MM.1S (cell line): ENCODE results near the gene CPB2.

Source experiments
- DNase-seq: peaks from one replicate; pipeline ENCODE4 v3.0.0-alpha.2; 2015
- H2AFZ ChIP-seq: fragments of 300-600 bp; sonication (generic); 2 replicates; pipeline ENCODE4 v1.6.0; 2016; ENCODE audit warnings: antibody characterized with exemption, low read length
- H3F3A ChIP-seq: fragments of 300-600 bp; sonication (generic); 2 replicates; pipeline ENCODE4 v1.6.1; 2016; ENCODE audit warnings: mild to moderate bottlenecking, antibody characterized with exemption, low read length, moderate library complexity, mixed read lengths; ENCODE audit not compliant: insufficient read depth
- H3K27ac ChIP-seq: fragments of 300-600 bp; sonication (generic); 2 replicates; pipeline ENCODE4 v1.5.1; 2016; ENCODE audit warnings: mild to moderate bottlenecking, low read length
- H3K27me3 ChIP-seq: fragments of 300-600 bp; sonication (generic); replicated peaks from 2 replicates; pipeline ENCODE4 v1.6.0; 2016; ENCODE audit warnings: low read length; ENCODE audit not compliant: insufficient read depth
- H3K36me3 ChIP-seq: fragments of 300-600 bp; sonication (generic); replicated peaks from 2 replicates; pipeline ENCODE4 v1.6.1; 2016; ENCODE audit warnings: mild to moderate bottlenecking, low read length, mixed read lengths; ENCODE audit not compliant: insufficient read depth
- H3K4me1 ChIP-seq: fragments of 300-600 bp; sonication (generic); 2 replicates; pipeline ENCODE4 v1.6.1; 2016; ENCODE audit warnings: low read length, mixed read lengths
- H3K4me2 ChIP-seq: fragments of 300-600 bp; sonication (generic); 2 replicates; pipeline ENCODE4 v1.6.0; 2016; ENCODE audit warnings: low read depth, low read length
- H3K4me3 ChIP-seq: fragments of 300-600 bp; sonication (generic); 2 replicates; pipeline ENCODE4 v1.5.1; 2016; ENCODE audit warnings: low read length, mixed read lengths
- H3K79me2 ChIP-seq: fragments of 300-600 bp; sonication (generic); 2 replicates; pipeline ENCODE4 v1.6.1; 2016; ENCODE audit warnings: mixed run types, low read length, mixed read lengths
- H3K9ac ChIP-seq: fragments of 300-600 bp; sonication (generic); 2 replicates; pipeline ENCODE4 v1.6.1; 2016; ENCODE audit warnings: low read length, mixed read lengths
- H3K9me2 ChIP-seq: fragments of 300-600 bp; sonication (generic); replicated peaks from 2 replicates; pipeline ENCODE4 v1.6.1; 2016; ENCODE audit warnings: mild to moderate bottlenecking, low read length, mixed read lengths; ENCODE audit not compliant: insufficient read depth
- H3K9me3 ChIP-seq: fragments of 300-600 bp; sonication (generic); replicated peaks from 2 replicates; pipeline ENCODE4 v1.6.1; 2016; ENCODE audit warnings: mild to moderate bottlenecking, low read length, mixed read lengths; ENCODE audit not compliant: insufficient read depth
- H4K20me1 ChIP-seq: fragments of 300-600 bp; sonication (generic); 2 replicates; pipeline ENCODE4 v1.6.1; 2016; ENCODE audit warnings: mild to moderate bottlenecking, low read length, moderate library complexity, mixed read lengths; ENCODE audit not compliant: insufficient read depth
- CTCF ChIP-seq: fragments of 300-600 bp; sonication (generic); IDR thresholded peaks from 2 replicates; pipeline ENCODE4 v1.5.1; 2016; ENCODE audit warnings: antibody characterized with exemption, low read length, mixed read lengths
- EZH2 ChIP-seq: fragments of 300-600 bp; sonication (generic); optimal IDR thresholded peaks from 2 replicates; pipeline ENCODE3; 2017; ENCODE audit warnings: low read depth, mild to moderate bottlenecking, antibody characterized with exemption, low read length, mixed read lengths
- EZH2phosphoT487 ChIP-seq: fragments of 300-600 bp; sonication (generic); IDR thresholded peaks from 2 replicates; pipeline ENCODE4 v1.6.1; 2018; ENCODE audit warnings: antibody characterized with exemption, low read length

Gene CPB2

DNA sequence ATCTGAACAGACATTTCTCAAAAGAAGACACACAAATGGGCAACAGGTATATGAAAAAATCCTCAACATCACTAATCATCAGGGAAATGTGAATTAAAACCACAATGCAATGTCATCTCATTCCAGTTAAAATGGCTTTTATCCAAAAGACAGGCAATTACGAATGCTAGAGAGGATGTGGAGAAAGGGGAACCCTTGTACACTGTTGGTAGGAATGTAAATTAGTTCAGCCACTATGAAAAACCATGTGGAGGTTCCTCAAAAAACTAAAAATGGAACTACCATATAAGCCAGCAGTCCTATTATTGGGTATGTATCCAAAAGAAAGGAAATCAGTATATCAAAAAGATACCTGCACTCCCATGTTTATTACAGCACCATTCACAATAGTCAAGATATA lies 27.6 kb downstream of the CPB2 start:
- H3K4me3 ChIP-seq: no peak overlapping the region
- no peak overlapping the region for H3K27ac ChIP-seq
- no peak overlapping the region for H3K4me2 ChIP-seq
- H4K20me1 ChIP-seq: no peaks in the 10 kb centered on the region
- no peaks in the 10 kb centered on the region for H3K9me2 ChIP-seq
- H3K79me2 ChIP-seq: no peaks in the 10 kb centered on the region
- no peaks in the 10 kb centered on the region for H3K27me3 ChIP-seq
- DNase-seq: no peak
- H3K36me3 ChIP-seq: no peaks in the 10 kb centered on the region
- H2AFZ ChIP-seq: no peak overlapping the region
- no peak overlapping the region for H3K9ac ChIP-seq
- TF ChIP-seq EZH2 (no peak), EZH2phosphoT487 (no peak), CTCF (no peak)
- H3F3A ChIP-seq: no peaks in the 10 kb centered on the region
- no peaks in the 10 kb centered on the region for H3K4me1 ChIP-seq
- H3K9me3 ChIP-seq: no peaks in the 10 kb centered on the region

DNA sequence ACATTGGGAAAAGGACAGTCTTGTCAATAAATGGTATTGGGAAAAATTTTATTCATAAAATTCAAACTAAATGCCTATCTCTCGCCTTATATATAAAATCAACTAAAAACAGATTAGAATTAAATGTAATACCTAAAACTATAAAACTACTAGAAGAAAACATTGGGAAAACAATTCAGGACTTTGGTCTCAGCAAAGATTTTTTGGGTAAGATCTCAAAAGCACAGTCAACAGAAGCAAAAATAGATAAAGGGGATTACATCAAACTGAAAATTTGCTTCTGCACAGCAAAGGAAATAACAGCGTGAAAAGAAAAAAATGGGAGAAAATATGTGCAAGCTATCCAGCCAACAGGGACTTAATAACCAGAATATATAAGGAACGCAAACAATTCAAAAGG lies 28.0 kb downstream of the CPB2 start:
- no peak for DNase-seq
- Histone ChIP-seq H3K9me3 (no peaks in the 10 kb centered on the region), H3K27ac (no peak overlapping the region), H3K9me2 (no peaks in the 10 kb centered on the region), H3K36me3 (no peaks in the 10 kb centered on the region), H3K4me2 (no peak overlapping the region), H4K20me1 (no peaks in the 10 kb centered on the region), H3K4me1 (no peaks in the 10 kb centered on the region), H2AFZ (no peak overlapping the region), H3K9ac (no peak overlapping the region), H3F3A (no peaks in the 10 kb centered on the region), H3K27me3 (no peaks in the 10 kb centered on the region), H3K4me3 (no peak overlapping the region), H3K79me2 (no peaks in the 10 kb centered on the region)
- no peak for TF ChIP-seq EZH2phosphoT487
- TF ChIP-seq CTCF: no peak
- no peak for TF ChIP-seq EZH2

- Histone ChIP-seq H3K79me2 (no peaks in the 10 kb centered on the region), H2AFZ (no peak overlapping the region), H3F3A (no peaks in the 10 kb centered on the region), H4K20me1 (no peaks in the 10 kb centered on the region), H3K27ac (no peak overlapping the region), H3K27me3 (no peaks in the 10 kb centered on the region), H3K36me3 (no peaks in the 10 kb centered on the region), H3K4me1 (no peaks in the 10 kb centered on the region), H3K4me3 (no peak overlapping the region), H3K9me2 (no peaks in the 10 kb centered on the region), H3K4me2 (no peak overlapping the region), H3K9ac (no peak overlapping the region), H3K9me3 (no peaks in the 10 kb centered on the region)
- TF ChIP-seq EZH2 (no peak), CTCF (no peak), EZH2phosphoT487 (no peak)
- no peak for DNase-seq
Measured at GRCh38 chr13:46075811-46076210, 29.0 kb downstream of the CPB2 start.
